ENCODE data around the gene PRAF2. TPM values are rescaled to one million over a fixed set of nuclear protein-coding genes. Genes with fewer than 3 reads are reported as not detected.

The PRAF2 gene, protein sequence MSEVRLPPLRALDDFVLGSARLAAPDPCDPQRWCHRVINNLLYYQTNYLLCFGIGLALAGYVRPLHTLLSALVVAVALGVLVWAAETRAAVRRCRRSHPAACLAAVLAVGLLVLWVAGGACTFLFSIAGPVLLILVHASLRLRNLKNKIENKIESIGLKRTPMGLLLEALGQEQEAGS
- polyA plus RNA-seq, result 10 to 100 TPM; 27.7 to 66.4 (median 36.3) TPM

DNA sequence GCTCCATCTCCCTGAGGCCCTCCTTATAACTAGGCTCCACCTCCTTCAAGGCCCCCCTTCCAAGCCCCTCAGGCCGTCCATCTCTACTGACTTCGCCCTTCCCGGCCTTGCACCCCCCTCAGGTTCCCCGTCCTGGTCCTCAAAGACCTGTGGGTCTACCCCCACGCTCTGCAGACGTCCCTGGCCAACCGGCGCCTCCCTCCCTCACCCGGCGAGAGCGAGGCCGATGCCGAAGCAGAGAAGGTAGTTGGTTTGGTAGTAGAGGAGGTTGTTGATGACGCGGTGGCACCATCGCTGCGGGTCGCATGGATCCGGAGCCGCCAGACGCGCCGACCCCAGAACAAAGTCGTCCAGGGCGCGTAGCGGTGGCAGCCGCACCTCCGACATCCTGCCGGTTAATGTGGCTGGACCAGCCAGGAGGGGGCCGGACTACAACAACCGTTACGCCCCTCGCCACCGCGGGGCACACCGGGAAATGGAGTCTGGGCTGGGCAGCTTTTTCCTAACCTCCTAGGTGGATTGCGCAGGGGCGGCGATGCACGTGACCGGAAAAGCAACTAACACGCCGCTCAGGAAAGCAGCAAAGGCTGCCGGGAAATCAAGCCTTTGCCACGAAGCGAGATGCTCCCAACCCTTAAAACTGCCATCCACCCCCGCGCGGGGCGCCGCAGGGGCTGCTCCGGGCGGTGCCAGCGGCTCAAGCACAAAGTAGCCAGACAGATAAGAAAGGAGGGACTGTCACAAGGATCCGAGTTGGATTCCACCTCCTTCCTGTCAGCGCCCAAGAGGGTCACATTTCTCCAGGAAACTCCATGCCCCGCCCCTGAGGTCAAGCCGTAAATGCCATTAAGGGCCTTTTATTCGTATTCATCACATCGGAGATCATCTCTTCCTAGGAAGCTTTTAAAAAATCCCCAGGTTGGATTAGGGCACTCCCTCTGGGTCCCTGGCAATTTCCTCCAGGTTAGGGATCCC lies at the start of gene PRAF2:
PRAF2 (minus strand) TSS at position 402 of the 975 bp plus-strand sequence; CDS start at position 387, 15 bp downstream.
- Mint-ChIP-seq H3K4me1 (peaks cover 5 to 19% of the 10 kb centered on the region in 2 donors), H3K4me3 (peak within 1 kb of the TSS; percentile 77 to 85 (median 82)), H3K27me3 (ENCODE audit: low read depth in 3 of 3) (peaks cover 4 to 6% (median 5%) of the 10 kb centered on the region in 3 donors), H3K36me3 (no peaks in the 10 kb centered on the region), H3K9me3 (no peaks in the 10 kb centered on the region), H3K27ac (peak within 1 kb of the TSS; percentile 85 to 97 (median 90))
- peak; percentile 86 to 87 (median 87) for DNase-seq

DNA sequence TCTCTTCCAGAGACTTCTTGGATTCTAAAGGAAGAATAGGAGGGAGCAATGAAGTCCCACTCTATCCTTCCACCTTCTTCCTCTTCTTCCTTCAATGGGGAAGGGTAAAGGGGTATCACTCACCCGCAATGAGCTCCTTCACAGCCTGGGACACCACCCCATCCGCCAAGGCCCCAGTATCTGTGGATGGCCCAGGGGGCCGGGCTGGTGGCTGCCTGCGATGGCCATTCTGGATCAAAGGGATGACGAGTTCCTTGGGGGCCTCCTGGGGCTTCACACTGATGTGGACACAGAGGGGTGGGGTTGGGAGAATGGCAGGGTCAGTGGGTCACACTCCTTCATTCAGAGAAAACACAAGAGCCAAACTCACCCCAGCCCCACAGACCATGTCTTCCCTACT lies 48.7 kb upstream of the PRAF2 start:
- H3K36me3 Mint-ChIP-seq, result peaks cover 3 to 12% (median 10%) of the 10 kb centered on the region in 3 donors
- peak overlapping the region in 5 of 6 donors; percentile 90 to 97 (median 96) for H3K27ac Mint-ChIP-seq
- no peak for DNase-seq
- H3K9me3 Mint-ChIP-seq, result no peaks in the 10 kb centered on the region
- peaks cover 19 to 20% of the 10 kb centered on the region in 2 donors for H3K4me1 Mint-ChIP-seq
- peak overlapping the region; percentile 91 to 97 (median 95) for H3K4me3 Mint-ChIP-seq
- peaks cover 7% of the 10 kb centered on the region in 3 donors for H3K27me3 Mint-ChIP-seq (ENCODE audit: low read depth in 3 of 3)

DNA sequence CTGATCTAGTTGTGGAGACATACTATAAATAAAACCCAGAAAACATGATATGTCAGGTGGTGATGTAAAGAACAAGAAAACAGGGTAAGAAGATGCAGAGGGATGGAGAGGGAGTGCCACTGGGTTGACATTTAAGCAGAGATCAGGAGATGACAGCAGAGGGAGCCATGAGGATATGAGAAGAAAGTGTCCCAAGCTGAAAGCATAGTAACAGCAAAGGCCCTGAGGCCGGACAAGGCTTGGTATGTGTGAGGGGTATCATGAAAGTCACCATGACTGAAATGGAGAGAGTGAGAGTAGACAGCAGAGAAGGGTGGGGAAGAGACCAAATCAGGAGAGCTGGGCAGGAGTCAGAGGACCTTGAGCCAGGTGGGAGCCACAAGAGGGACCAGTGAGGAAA lies 46.3 kb upstream of the PRAF2 start:
- peaks cover 7 to 10% (median 7%) of the 10 kb centered on the region in 3 donors for H3K27me3 Mint-ChIP-seq (ENCODE audit: low read depth in 3 of 3)
- H3K4me3 Mint-ChIP-seq, result peak overlapping the region in 1 of 5 donors; percentile 13
- peaks cover 35 to 37% of the 10 kb centered on the region in 2 donors for H3K4me1 Mint-ChIP-seq
- DNase-seq, result no peak
- peaks cover 10 to 12% (median 10%) of the 10 kb centered on the region in 3 donors for H3K36me3 Mint-ChIP-seq
- no peaks in the 10 kb centered on the region for H3K9me3 Mint-ChIP-seq
- H3K27ac Mint-ChIP-seq, result no peak overlapping the region

DNA sequence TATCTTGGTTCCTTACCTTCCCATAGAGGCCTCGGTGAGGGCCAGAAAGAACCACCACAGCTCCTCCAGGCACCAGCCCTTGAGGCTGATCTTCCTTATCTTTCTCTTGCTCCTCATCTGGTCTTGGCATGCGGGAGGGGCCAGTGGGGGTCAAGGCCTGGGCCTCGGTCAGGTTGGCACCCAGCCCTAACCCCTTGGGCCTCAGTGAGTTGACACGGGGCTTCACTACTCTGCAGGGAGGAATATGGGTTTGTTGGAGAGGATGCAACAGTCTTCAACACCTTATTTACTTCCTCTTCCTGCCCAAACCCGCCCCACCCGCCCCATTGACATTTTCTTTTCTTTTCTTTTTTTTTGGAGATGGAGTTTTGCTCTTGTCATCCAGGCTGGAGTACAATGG lies 43.8 kb upstream of the PRAF2 start:
- Mint-ChIP-seq H3K36me3 (peaks cover 6 to 17% (median 12%) of the 10 kb centered on the region in 3 donors), H3K27me3 (ENCODE audit: low read depth in 3 of 3) (peaks cover 0 to 10% (median 1%) of the 10 kb centered on the region in 3 donors), H3K4me3 (peak overlapping the region; percentile 68 to 89 (median 88)), H3K27ac (peak overlapping the region; percentile 65 to 92 (median 82)), H3K9me3 (no peaks in the 10 kb centered on the region), H3K4me1 (peaks cover 23 to 26% of the 10 kb centered on the region in 2 donors)
- no peak for DNase-seq

DNA sequence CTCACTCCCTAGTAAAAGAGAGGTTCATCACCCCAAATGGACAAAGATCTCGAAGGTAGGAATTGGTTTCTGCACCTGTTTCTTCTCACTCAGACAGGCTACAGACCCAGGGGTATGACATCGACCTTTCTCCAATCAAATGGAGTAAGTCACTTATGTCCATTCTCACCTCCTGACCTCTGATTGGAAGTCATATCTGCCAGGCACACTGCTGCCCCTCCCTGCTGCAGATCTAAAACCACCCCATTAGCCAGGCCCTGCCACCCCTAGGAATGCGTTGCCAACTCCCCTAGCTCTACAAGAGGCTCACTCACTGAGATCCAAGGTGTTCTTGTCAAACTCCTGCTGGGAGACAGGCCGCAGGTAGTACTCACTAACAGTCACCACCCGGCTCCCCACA lies 42.9 kb upstream of the PRAF2 start:
- H3K27ac Mint-ChIP-seq, result peak overlapping the region in 3 of 6 donors; percentile 41 to 67 (median 54)
- peak overlapping the region in 4 of 5 donors; percentile 50 to 89 (median 74) for H3K4me3 Mint-ChIP-seq
- DNase-seq, result no peak
- H3K4me1 Mint-ChIP-seq, result peaks cover 22 to 25% of the 10 kb centered on the region in 2 donors
- H3K36me3 Mint-ChIP-seq, result peaks cover 6 to 24% (median 14%) of the 10 kb centered on the region in 3 donors
- H3K27me3 Mint-ChIP-seq (ENCODE audit: low read depth in 3 of 3), result peaks cover 3 to 7% (median 3%) of the 10 kb centered on the region in 3 donors
- no peaks in the 10 kb centered on the region for H3K9me3 Mint-ChIP-seq

DNA sequence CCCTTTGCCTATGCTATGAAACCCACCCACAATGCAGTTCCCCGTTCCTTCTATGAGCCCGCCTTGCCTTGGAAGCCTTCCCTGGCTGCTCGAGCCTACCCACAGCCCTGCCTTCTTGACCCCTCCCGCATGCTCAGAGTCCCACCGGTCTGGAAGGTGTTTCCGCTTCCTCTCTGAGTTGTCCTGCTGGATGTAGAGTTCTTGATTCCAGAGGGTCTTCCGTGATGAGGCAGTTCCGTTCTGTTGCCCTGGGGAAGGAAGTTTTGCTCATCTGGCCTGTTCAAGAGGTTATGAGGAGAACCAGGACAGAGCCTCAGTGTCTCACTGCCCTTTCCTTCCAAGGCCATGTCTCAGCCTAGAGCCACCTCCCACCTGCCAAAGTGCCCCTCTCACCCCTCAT lies 42.3 kb upstream of the PRAF2 start:
- Mint-ChIP-seq H3K36me3 (peaks cover 6 to 24% (median 12%) of the 10 kb centered on the region in 3 donors), H3K4me3 (peak overlapping the region in 2 of 5 donors; percentile 10 to 60), H3K27me3 (ENCODE audit: low read depth in 3 of 3) (peaks cover 3 to 5% (median 3%) of the 10 kb centered on the region in 3 donors), H3K9me3 (no peaks in the 10 kb centered on the region), H3K4me1 (peaks cover 22 to 25% of the 10 kb centered on the region in 2 donors), H3K27ac (peak overlapping the region in 1 of 6 donors; percentile 80)
- DNase-seq, result no peak

DNA sequence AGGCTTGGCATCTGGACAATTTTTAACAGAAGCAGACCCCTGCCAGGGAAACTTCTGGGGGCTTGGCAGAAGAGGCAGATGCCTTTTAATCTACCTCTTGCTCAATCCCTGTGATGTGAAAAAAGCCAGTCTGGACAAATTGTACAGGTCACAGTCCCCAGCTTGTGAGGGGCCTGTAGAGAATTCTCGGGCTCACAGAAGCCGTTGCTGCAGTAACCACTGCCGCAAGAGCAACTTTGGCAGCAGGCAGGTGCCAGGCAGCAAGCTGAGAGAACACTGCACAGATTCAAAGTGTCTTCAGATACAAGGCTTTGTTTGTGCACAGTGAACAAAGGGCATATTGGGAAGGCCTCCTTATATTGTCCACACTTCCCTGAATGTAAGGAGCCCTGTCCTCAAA lies 38.0 kb upstream of the PRAF2 start:
- DNase-seq, result no peak
- H3K27ac Mint-ChIP-seq, result no peak overlapping the region
- H3K4me3 Mint-ChIP-seq, result no peak overlapping the region
- H3K4me1 Mint-ChIP-seq, result peaks cover 9 to 11% of the 10 kb centered on the region in 2 donors
- H3K27me3 Mint-ChIP-seq (ENCODE audit: low read depth in 3 of 3), result peaks cover 3 to 8% (median 5%) of the 10 kb centered on the region in 3 donors
- H3K9me3 Mint-ChIP-seq, result peaks cover 0 to 1% (median 0%) of the 10 kb centered on the region in 6 donors
- H3K36me3 Mint-ChIP-seq, result peaks cover 4 to 17% (median 6%) of the 10 kb centered on the region in 3 donors

DNA sequence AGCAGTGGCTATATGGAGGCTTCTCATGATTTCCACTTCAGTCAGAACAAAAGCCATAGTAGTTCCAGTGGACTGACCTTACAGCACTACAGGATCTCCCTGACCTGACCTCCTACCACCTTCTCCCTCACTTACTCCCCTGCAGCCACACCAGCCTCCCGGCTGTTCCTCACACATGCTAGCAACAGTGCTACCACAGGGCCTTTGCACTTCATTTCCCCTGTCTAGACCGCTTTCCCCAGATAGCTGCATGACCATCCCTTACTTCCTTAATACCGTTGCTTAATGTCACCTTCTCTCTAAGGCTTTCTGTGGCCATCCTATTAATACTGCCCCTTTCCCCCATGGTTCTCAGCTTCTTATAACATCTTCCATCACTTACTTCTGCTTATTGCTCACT lies 36.6 kb upstream of the PRAF2 start:
- Mint-ChIP-seq H3K9me3 (peaks cover 0 to 1% (median 0%) of the 10 kb centered on the region in 6 donors), H3K36me3 (peaks cover 0 to 18% (median 4%) of the 10 kb centered on the region in 3 donors), H3K27ac (peak overlapping the region in 2 of 6 donors; percentile 14 to 74), H3K4me3 (no peak overlapping the region), H3K27me3 (ENCODE audit: low read depth in 3 of 3) (peaks cover 2 to 8% (median 3%) of the 10 kb centered on the region in 3 donors), H3K4me1 (no peaks in the 10 kb centered on the region)
- no peak for DNase-seq

DNA sequence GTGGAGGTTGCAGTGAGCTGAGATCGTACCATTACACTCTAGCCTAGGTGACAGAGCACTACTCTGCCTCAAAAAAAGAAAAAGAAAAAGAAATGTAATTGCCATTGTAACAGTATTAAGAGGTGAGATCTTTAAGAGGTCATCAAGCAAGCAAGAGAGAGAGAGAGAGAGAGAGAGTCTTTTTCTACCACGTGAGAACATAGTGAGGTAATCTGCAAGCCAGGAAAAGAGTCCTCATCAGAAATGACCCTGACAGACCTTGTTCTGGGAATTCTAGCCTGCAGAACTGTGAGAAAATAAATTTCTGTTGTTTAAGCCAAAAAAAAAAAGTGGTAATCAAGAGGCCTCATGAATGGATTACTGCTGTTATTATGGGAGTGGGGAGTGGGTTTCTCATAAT lies 34.8 kb upstream of the PRAF2 start:
- H3K9me3 Mint-ChIP-seq, result peaks cover 0 to 1% (median 0%) of the 10 kb centered on the region in 6 donors
- no peak for DNase-seq
- H3K27ac Mint-ChIP-seq, result peak overlapping the region in 1 of 6 donors; percentile 60
- H3K36me3 Mint-ChIP-seq, result peaks cover 0 to 15% (median 4%) of the 10 kb centered on the region in 3 donors
- H3K4me1 Mint-ChIP-seq, result no peaks in the 10 kb centered on the region
- peaks cover 2 to 8% (median 3%) of the 10 kb centered on the region in 3 donors for H3K27me3 Mint-ChIP-seq (ENCODE audit: low read depth in 3 of 3)
- no peak overlapping the region for H3K4me3 Mint-ChIP-seq

DNA sequence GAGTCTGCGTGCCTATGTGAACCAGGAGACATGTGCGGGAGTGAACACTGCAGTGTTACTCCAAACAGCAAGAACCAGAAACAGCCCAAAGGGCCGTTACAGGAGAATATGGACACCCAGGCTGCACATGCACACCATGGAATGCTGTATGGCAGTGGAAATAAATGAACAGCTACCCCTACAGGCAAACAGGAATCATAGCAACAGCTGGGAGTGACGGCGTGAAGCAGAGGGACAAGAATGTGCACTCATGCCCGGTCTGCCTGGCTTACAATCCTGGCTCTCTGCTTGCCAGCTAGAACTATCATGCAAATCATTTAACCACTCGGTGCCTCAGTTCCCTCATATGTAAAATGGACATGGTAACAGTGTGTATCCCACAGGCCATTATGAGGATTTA lies 33.1 kb upstream of the PRAF2 start:
- peaks cover 0 to 5% (median 0%) of the 10 kb centered on the region in 3 donors for H3K36me3 Mint-ChIP-seq

DNA sequence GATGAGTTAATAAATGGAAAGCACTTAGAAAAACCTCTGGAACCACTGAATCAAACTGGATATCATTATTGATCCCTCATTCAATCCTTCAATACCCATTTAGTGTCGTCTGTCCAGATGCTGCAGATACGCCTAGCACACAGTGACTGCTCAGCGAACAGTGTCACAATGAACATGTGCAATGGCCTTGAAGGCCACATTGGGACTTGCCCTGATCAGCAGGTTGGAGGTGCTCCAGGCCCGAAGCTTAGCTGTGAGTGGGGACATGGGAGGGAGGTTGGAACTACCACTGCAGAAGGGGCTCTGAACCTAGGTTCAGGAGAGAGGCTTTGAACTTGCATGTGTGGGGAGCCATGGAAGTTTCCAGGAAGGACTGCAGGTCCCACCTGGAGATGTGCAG lies 32.5 kb upstream of the PRAF2 start:
- DNase-seq, result no peak
- H3K36me3 Mint-ChIP-seq, result peaks cover 0 to 4% (median 0%) of the 10 kb centered on the region in 3 donors
- H3K27me3 Mint-ChIP-seq (ENCODE audit: low read depth in 3 of 3), result peaks cover 0 to 9% (median 6%) of the 10 kb centered on the region in 3 donors
- H3K4me3 Mint-ChIP-seq, result no peak overlapping the region
- H3K4me1 Mint-ChIP-seq, result peaks cover 0 to 3% of the 10 kb centered on the region in 2 donors
- peaks cover 0 to 1% (median 0%) of the 10 kb centered on the region in 6 donors for H3K9me3 Mint-ChIP-seq
- no peak overlapping the region for H3K27ac Mint-ChIP-seq

More for the DNA sequence above, 33.1 kb upstream of the PRAF2 start:
- Mint-ChIP-seq H3K9me3 (peaks cover 0 to 1% (median 0%) of the 10 kb centered on the region in 6 donors), H3K4me1 (no peaks in the 10 kb centered on the region), H3K4me3 (no peak overlapping the region), H3K27me3 (ENCODE audit: low read depth in 3 of 3) (peaks cover 0 to 8% (median 3%) of the 10 kb centered on the region in 3 donors), H3K27ac (no peak overlapping the region)
- DNase-seq, result no peak

DNA sequence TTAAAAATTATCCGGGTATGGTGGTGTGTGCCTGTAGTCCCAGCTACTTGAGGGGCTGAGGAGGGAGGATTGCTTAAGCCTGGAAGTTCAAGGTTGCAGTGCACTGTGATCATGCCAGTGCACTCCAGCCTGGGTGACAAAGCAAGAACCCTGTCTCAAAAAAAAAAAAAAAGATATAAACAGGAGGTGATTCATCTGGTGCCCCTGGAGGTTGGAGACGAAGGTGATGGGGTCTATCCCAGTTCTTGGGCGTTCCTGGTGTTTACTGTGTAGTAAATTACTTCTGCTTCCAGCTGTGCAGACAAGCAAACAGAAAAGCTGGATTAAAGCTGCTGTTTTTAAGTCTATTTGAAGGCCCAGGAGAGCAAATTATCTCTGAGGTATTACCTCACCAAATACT lies 29.8 kb upstream of the PRAF2 start:
- H3K27ac Mint-ChIP-seq, result no peak overlapping the region
- H3K9me3 Mint-ChIP-seq, result no peaks in the 10 kb centered on the region
- peaks cover 0 to 9% of the 10 kb centered on the region in 2 donors for H3K4me1 Mint-ChIP-seq
- H3K27me3 Mint-ChIP-seq (ENCODE audit: low read depth in 3 of 3), result peaks cover 5 to 16% (median 6%) of the 10 kb centered on the region in 3 donors
- no peak overlapping the region for H3K4me3 Mint-ChIP-seq
- peaks cover 0 to 4% (median 0%) of the 10 kb centered on the region in 3 donors for H3K36me3 Mint-ChIP-seq
- DNase-seq, result no peak

DNA sequence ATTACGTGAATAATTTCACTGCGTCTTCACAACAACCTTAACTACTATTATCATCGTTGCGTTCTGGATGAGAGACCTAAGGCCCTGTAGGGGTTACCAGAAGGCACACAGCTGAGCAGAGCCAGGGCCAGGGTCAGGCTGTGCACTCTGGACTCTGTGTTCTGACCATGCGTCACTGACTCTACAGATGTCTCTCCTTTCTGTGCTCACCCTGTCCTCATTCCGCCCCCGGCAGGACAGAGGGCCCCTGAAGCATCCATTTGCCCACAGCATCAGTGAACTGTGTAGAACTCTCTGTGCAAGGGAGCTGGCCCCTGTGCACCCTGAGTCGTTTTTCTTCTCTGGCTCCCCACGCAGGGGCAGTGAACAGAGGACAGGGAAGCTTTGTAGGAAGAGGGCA lies 28.4 kb upstream of the PRAF2 start:
- peak overlapping the region in 4 of 5 donors; percentile 85 to 91 (median 88) for H3K4me3 Mint-ChIP-seq
- H3K27ac Mint-ChIP-seq, result peak overlapping the region in 2 of 6 donors; percentile 12 to 18
- H3K27me3 Mint-ChIP-seq (ENCODE audit: low read depth in 3 of 3), result peaks cover 0 to 16% (median 5%) of the 10 kb centered on the region in 3 donors
- DNase-seq, result no peak
- H3K4me1 Mint-ChIP-seq, result peaks cover 0 to 9% of the 10 kb centered on the region in 2 donors
- no peaks in the 10 kb centered on the region for H3K9me3 Mint-ChIP-seq
- H3K36me3 Mint-ChIP-seq, result peaks cover 0 to 4% (median 0%) of the 10 kb centered on the region in 3 donors

All from immature natural killer cell (primary cell).